Liver (tissue), 9 donors: Measurements from ENCODE around the gene PLA2G4D. TPM values are rescaled to one million over a fixed set of nuclear protein-coding genes. Genes with fewer than 3 reads are reported as not detected.

Experiments
- DNase-seq: peaks from one replicate; pipeline ENCODE4 v3.0.0-alpha.2; 2017; ENCODE audit warnings: low spot score
- H3K27ac ChIP-seq, 2 donors: one replicate each; pipeline ENCODE4 v1.7.0; 2013; ENCODE audit warnings: inconsistent platforms in 2 of 2, low read length in 2 of 2, control low read depth in 1 of 2, low read depth in 1 of 2, mild to moderate bottlenecking in 1 of 2
- H3K27me3 ChIP-seq, 4 donors: one replicate each; pipeline versions ENCODE4 v1.6.1 to v1.7.0; 2013; ENCODE audit warnings: low read length in 3 of 4, inconsistent platforms in 1 of 4, mild to moderate bottlenecking in 1 of 4, moderate library complexity in 1 of 4; ENCODE audit not compliant: control insufficient read depth in 4 of 4, insufficient read depth in 4 of 4
- H3K36me3 ChIP-seq, 4 donors: one replicate each; pipeline versions ENCODE4 v1.6.1 to v1.7.0; 2013; ENCODE audit warnings: low read length in 3 of 4, mild to moderate bottlenecking in 3 of 4, low read depth in 1 of 4, moderate library complexity in 1 of 4; ENCODE audit not compliant: control insufficient read depth in 4 of 4, insufficient read depth in 3 of 4
- H3K4me1 ChIP-seq, 4 donors: one replicate each; pipeline versions ENCODE4 v1.6.1 to v1.7.0; 2013; ENCODE audit warnings: low read length in 3 of 4, mild to moderate bottlenecking in 3 of 4, moderate library complexity in 1 of 4; ENCODE audit not compliant: control insufficient read depth in 4 of 4, insufficient read depth in 4 of 4
- H3K4me3 ChIP-seq, 3 donors: one replicate each; pipeline versions ENCODE4 v1.6.1 to v1.7.0; 2013; ENCODE audit warnings: low read length in 3 of 3, control low read depth in 1 of 3, low read depth in 1 of 3, mild to moderate bottlenecking in 1 of 3
- H3K9ac ChIP-seq, 2 donors: one replicate each; pipeline ENCODE4 v1.7.0; 2013; ENCODE audit warnings: low read length in 2 of 2, mild to moderate bottlenecking in 2 of 2, moderate library complexity in 2 of 2, control low read depth in 1 of 2, low read depth in 1 of 2
- H3K9me3 ChIP-seq, 4 donors: one replicate each; pipeline versions ENCODE4 v1.6.1 to v1.7.0; 2013; ENCODE audit warnings: low read length in 3 of 4; ENCODE audit not compliant: control insufficient read depth in 4 of 4
- ATF3 ChIP-seq: IDR thresholded peaks from 2 replicates; pipeline ENCODE4 v1.6.1; 2016; ENCODE audit warnings: antibody characterized with exemption
- EGR1 ChIP-seq, 2 donors: IDR thresholded peaks; 2 replicates each; pipeline ENCODE4 v1.6.1; 2016 to 2018; ENCODE audit warnings: antibody characterized with exemption in 2 of 2, low read depth in 2 of 2
- FOXA1 ChIP-seq: IDR thresholded peaks from 2 replicates; pipeline ENCODE4 v1.6.1; 2016; ENCODE audit warnings: antibody characterized with exemption
- FOXA2 ChIP-seq: IDR thresholded peaks from 2 replicates; pipeline ENCODE4 v1.6.1; 2016; ENCODE audit warnings: antibody characterized with exemption
- HNF4G ChIP-seq: IDR thresholded peaks from 2 replicates; pipeline ENCODE4 v1.6.1; 2016; ENCODE audit warnings: antibody characterized with exemption
- JUND ChIP-seq, 2 donors: IDR thresholded peaks; 2 replicates each; pipeline ENCODE4 v1.6.1; 2016; ENCODE audit warnings: antibody characterized with exemption in 2 of 2
- MAX ChIP-seq: IDR thresholded peaks from 2 replicates; pipeline ENCODE4 v1.6.1; 2016; ENCODE audit warnings: antibody characterized with exemption
- NR2F2 ChIP-seq: IDR thresholded peaks from 2 replicates; pipeline ENCODE4 v1.6.1; 2016; ENCODE audit warnings: antibody characterized with exemption
- RAD21 ChIP-seq, 2 donors: IDR thresholded peaks; 2 replicates each; pipeline ENCODE4 v1.6.1; 2016; ENCODE audit warnings: antibody characterized with exemption in 2 of 2, mild to moderate bottlenecking in 2 of 2
- REST ChIP-seq: IDR thresholded peaks from 2 replicates; pipeline ENCODE4 v1.6.1; 2016; ENCODE audit warnings: antibody characterized with exemption, mild to moderate bottlenecking
- SP1 ChIP-seq: IDR thresholded peaks from 2 replicates; pipeline ENCODE4 v1.6.1; 2018; ENCODE audit warnings: antibody characterized with exemption, mild to moderate bottlenecking
- TAF1 ChIP-seq: conservative IDR thresholded peaks from 2 replicates; pipeline ENCODE4 v1.6.1; 2016; ENCODE audit warnings: antibody characterized with exemption, mild to moderate bottlenecking
- ZBTB33 ChIP-seq: IDR thresholded peaks from 2 replicates; pipeline ENCODE4 v1.6.1; 2016; ENCODE audit warnings: antibody characterized with exemption
- WGBS: extraction: QIAGEN DNeasy Blood & Tissue Kit; methylation state at CpG from one replicate; pipeline ENCODE4 v1.1.7; 2013; 5-methylcytosine and 5-hydroxymethylcytosine counted together
- polyA plus RNA-seq, 2 donors: library from polyadenylated mRNA; stranded (reverse) in 1 of 2; unstranded in 1 of 2; fragments of 200-250 nt in 1 of 2; fragments of >200 nt in 1 of 2; fragmentation: Nextera tagmentation in 1 of 2; extraction: Ambion mirVana in 1 of 2; gene quantifications; one replicate each; pipeline versions ENCODE4 v1.2.1 to v1.2.3, GENCODE V29; 2013 to 2015
- total RNA-seq, 2 donors: library from RNA; depleted of rRNA; stranded (reverse); fragments of >200 nt; gene quantifications; one replicate each; pipeline ENCODE4 v1.2.3, GENCODE V29; 2014
- donor health status: healthy.
- donor health status: healthy.
- donor health status: healthy.
- donor health status: healthy.
- donor health status: healthy.

The PLA2G4D gene
- total and polyA plus RNA-seq, 4 donors: not detected

- Histone ChIP-seq H3K27me3 (peaks cover 0 to 1% (median 0%) of the 10 kb centered on the region in 4 donors), H3K4me3 (no peak overlapping the region), H3K27ac (no peak overlapping the region), H3K4me1 (no peaks in the 10 kb centered on the region), H3K9ac (no peak overlapping the region), H3K36me3 (no peaks in the 10 kb centered on the region), H3K9me3 (no peaks in the 10 kb centered on the region)
- 91% methylated on average over 4 of the region's 4 CpGs for WGBS
- no peak for DNase-seq
- TF ChIP-seq ZBTB33 (no peak), FOXA1 (no peak)
Observed at GRCh38 chr15:42089942-42090341, 4.4 kb downstream of the PLA2G4D start.

- TF ChIP-seq TAF1: no peak
- no peak for TF ChIP-seq RAD21 (IDR thresholded peaks at IDR 0.05)
- TF ChIP-seq EGR1 (IDR thresholded peaks at IDR 0.05; ENCODE audit: low read depth in 2 of 2): no peak
- TF ChIP-seq FOXA2: no peak
- WGBS: 60% methylated on average over 16 of the region's 16 CpGs
- H3K4me1 ChIP-seq: peaks cover 0 to 5% (median 0%) of the 10 kb centered on the region in 4 donors
- no peak overlapping the region for H3K9ac ChIP-seq
- H3K27me3 ChIP-seq: peaks cover 0 to 3% (median 0%) of the 10 kb centered on the region in 4 donors
- H3K9me3 ChIP-seq: no peaks in the 10 kb centered on the region
- DNase-seq: no peak
- H3K36me3 ChIP-seq: no peaks in the 10 kb centered on the region
- H3K27ac ChIP-seq: no peak overlapping the region
- no peak overlapping the region for H3K4me3 ChIP-seq
Observed at GRCh38 chr15:42088801-42089640, 5.3 kb downstream of the PLA2G4D start.

GRCh38 chr15:42087926-42088800, 6.2 kb downstream of the PLA2G4D start:
- 75% methylated on average over 11 of the region's 11 CpGs for WGBS
- Histone ChIP-seq H3K36me3 (no peaks in the 10 kb centered on the region), H3K27ac (no peak overlapping the region), H3K9me3 (no peaks in the 10 kb centered on the region), H3K4me1 (peaks cover 0 to 5% (median 0%) of the 10 kb centered on the region in 4 donors), H3K27me3 (peaks cover 0 to 3% (median 0%) of the 10 kb centered on the region in 4 donors), H3K4me3 (no peak overlapping the region), H3K9ac (no peak overlapping the region)
- TF ChIP-seq SP1 (no peak), TAF1 (no peak), ATF3 (no peak), RAD21 (IDR thresholded peaks at IDR 0.05) (no peak), JUND (IDR thresholded peaks at IDR 0.05) (no peak), HNF4G (no peak), FOXA2 (no peak), MAX (no peak), NR2F2 (no peak), EGR1 (IDR thresholded peaks at IDR 0.05; ENCODE audit: low read depth in 2 of 2) (no peak), REST (no peak)
- DNase-seq: no peak
